Neuron (in vitro differentiated cells): ENCODE results near the gene PDZD4.

ENCODE experiments used
- H2AFZ ChIP-seq: one replicate; pipeline ENCODE4 v1.6.1; 2013; ENCODE audit warnings: low read depth, mild to moderate bottlenecking, inconsistent platforms, low read length, moderate library complexity
- H3K27me3 ChIP-seq: one replicate; pipeline ENCODE4 v1.6.1; 2013; ENCODE audit warnings: low read length; ENCODE audit not compliant: insufficient read depth
- H3K36me3 ChIP-seq: one replicate; pipeline ENCODE4 v1.6.1; 2013; ENCODE audit warnings: low read length; ENCODE audit not compliant: insufficient read depth
- H3K4me1 ChIP-seq: one replicate; pipeline ENCODE4 v1.6.1; 2013; ENCODE audit warnings: low read length; ENCODE audit not compliant: insufficient read depth
- H3K4me3 ChIP-seq: 2 replicates; pipeline ENCODE4 v1.5.1; 2013; ENCODE audit warnings: mild to moderate bottlenecking, low read length, moderate library complexity
- H3K9me3 ChIP-seq: one replicate; pipeline ENCODE4 v1.6.1; 2013; ENCODE audit warnings: low read length

PDZD4 gene

DNA sequence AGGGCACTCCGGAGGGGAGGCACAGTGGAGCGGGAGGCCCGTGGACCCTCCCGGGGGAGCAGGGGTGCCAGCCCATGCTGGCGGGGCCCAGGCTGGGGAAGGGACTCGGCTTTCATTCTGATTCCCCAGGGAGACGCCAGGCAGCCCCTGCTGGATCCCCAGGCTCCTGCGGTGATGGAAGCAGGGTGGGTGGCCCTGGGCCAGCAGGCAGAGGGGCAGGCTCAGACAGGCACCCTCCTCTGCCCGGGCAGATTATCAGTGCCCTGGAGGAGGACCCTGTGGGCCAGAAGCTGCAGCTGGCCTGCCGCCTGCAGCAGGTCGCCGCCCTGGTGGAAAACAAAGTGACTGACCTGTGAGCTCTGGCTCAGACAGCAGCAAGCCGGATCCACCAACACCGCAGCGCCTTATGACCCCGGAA lies 51.7 kb downstream of the PDZD4 start:
- Histone ChIP-seq H3K36me3 (no peaks in the 10 kb centered on the region), H3K4me3 (no peak overlapping the region), H2AFZ (no peak overlapping the region), H3K4me1 (no peaks in the 10 kb centered on the region), H3K9me3 (no peaks in the 10 kb centered on the region), H3K27me3 (no peaks in the 10 kb centered on the region)

DNA sequence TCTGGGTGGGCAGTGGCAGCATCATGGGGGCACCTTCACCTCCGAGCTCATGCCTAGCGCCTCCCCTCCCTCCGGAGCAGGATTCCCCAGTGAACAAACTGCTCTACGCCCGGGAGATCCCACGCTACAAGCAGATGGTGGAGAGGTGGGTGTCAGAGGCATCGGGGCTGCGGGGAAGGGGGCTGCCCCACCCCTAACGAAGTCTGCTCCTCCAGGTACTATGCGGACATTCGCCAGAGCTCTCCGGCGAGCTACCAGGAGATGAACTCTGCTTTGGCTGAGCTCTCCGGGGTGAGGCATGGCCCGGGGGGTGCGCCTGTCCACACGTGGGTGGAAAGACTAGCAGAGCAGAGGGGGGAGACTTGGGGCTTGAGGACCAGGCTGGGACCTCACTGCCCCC lies 52.2 kb downstream of the PDZD4 start:
- H3K4me3 ChIP-seq: no peak overlapping the region
- H3K4me1 ChIP-seq: no peaks in the 10 kb centered on the region
- no peaks in the 10 kb centered on the region for H3K27me3 ChIP-seq
- no peaks in the 10 kb centered on the region for H3K9me3 ChIP-seq
- H2AFZ ChIP-seq: no peak overlapping the region
- no peaks in the 10 kb centered on the region for H3K36me3 ChIP-seq

DNA sequence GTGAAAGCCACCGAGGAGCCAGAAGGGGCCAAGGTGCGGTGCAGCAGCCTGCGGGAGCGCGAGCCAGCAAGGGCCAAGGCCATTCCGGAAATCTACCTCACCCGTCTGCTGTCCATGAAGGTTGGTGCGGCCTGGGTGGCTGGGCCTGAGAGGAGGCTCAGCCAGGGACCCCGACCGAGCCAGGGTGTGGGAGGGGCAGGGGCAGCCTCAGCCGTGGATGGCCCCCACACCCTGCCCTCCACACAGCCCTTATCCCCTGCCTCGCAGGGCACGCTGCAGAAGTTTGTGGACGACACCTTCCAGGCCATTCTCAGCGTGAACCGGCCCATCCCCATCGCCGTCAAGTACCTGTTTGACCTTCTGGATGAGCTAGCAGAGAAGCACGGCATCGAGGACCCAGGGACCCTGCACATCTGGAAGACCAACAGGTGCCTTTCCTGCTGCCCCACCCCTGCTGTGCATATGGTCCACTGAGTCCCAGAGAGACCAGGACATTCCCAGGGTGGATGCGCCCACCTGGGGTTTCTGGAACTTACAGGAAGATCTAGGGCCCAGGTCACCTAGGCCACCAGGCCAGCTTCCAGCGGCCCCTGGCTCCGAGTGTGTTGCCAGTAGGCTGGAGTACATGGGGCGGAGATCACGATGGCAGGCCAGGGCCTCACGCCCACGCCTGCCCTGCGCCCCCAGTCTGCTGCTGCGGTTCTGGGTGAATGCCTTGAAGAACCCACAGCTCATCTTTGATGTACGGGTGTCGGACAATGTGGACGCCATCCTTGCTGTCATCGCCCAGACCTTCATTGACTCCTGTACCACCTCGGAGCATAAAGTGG lies 52.9 kb downstream of the PDZD4 start:
- Histone ChIP-seq H3K27me3 (no peaks in the 10 kb centered on the region), H3K36me3 (no peaks in the 10 kb centered on the region), H2AFZ (no peak overlapping the region), H3K4me3 (no peak overlapping the region), H3K4me1 (no peaks in the 10 kb centered on the region), H3K9me3 (no peaks in the 10 kb centered on the region)

DNA sequence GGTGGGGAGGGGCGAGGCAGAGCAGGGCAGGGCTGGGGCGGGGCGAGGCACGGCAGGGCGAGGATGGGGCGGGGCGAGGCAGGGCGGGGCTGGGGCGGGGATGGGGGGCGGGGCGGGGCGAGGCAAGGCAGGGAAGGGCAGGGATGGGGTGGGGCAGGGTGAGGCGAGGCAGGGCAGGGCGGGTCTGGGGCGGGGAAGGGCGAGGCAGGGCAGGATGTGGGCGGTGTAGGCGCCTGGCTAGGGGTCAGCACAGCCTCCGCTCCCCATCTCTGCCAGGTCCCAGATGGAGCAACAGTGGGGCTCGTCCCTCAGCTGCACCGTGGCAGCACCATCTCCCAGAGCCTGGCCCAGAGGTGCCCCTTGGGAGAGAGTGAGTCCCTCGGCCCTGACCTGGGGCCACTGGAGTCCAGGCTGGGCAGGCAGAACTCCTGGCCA lies 53.7 kb downstream of the PDZD4 start:
- no peaks in the 10 kb centered on the region for H3K27me3 ChIP-seq
- no peaks in the 10 kb centered on the region for H3K4me1 ChIP-seq
- no peaks in the 10 kb centered on the region for H3K36me3 ChIP-seq
- H3K4me3 ChIP-seq: no peak overlapping the region
- no peaks in the 10 kb centered on the region for H3K9me3 ChIP-seq
- H2AFZ ChIP-seq: no peak overlapping the region

DNA sequence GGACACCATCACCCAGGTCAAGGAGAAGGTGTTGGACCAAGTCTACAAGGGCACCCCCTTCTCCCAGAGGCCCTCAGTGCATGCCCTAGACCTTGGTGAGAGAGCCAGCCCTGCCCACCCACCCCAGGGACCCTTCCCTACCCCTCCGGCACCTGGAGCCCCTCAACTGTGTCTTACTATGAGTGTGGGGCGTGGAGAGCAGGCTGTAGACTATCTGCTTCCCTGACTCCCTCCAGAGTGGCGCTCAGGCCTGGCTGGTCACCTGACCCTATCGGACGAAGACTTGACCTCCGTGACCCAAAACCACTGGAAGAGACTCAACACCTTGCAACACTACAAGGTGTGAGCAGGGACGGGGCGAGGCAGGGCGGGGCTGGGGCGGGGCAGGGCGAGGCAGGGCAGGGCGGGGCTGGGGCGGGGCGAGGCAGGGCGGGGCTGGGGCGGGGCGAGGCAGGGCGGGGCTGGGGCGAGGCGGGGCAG lies 54.2 kb downstream of the PDZD4 start:
- Histone ChIP-seq H3K9me3 (no peaks in the 10 kb centered on the region), H3K4me1 (no peaks in the 10 kb centered on the region), H3K36me3 (no peaks in the 10 kb centered on the region), H2AFZ (no peak overlapping the region), H3K4me3 (no peak overlapping the region), H3K27me3 (peaks cover under 1% of the 10 kb centered on the region)

DNA sequence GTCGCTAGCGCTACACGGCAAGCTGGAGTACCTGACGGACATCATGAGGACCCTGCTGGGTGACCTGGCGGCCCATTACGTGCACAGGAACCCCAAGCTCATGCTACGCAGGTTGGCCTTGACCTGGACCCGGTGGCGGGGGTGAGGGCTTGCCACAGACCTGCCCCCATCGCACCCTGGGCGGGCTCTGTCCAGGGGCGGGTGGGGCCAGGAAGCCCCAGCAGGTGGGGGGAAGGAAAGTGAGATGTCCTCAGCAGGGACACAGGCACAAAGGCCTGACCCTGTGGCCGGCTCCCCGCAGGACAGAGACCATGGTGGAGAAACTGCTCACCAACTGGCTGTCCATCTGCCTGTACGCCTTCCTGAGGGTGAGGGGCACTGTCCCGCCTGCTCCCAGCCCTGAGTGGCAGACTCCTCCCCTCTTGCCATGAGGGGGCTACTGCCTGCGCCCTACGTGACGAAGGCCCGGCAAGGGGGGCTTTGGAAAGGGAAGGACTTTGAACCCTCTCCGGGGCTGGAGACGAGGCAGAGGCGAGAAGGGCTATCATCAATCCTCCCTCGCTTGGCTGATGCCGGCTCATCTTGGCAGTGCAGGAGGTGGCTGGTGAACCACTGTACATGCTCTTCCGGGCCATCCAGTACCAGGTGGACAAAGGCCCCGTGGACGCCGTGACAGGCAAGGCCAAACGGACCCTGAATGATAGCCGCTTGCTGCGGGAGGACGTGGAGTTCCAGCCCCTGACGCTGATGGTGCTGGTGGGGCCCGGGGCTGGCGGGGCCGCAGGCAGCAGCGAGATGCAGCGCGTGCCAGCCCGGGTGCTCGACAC lies 54.8 kb downstream of the PDZD4 start:
- Histone ChIP-seq H3K27me3 (peaks cover 7% of the 10 kb centered on the region), H3K9me3 (no peaks in the 10 kb centered on the region), H3K4me1 (no peaks in the 10 kb centered on the region), H2AFZ (no peak overlapping the region), H3K36me3 (no peaks in the 10 kb centered on the region), H3K4me3 (no peak overlapping the region)

DNA sequence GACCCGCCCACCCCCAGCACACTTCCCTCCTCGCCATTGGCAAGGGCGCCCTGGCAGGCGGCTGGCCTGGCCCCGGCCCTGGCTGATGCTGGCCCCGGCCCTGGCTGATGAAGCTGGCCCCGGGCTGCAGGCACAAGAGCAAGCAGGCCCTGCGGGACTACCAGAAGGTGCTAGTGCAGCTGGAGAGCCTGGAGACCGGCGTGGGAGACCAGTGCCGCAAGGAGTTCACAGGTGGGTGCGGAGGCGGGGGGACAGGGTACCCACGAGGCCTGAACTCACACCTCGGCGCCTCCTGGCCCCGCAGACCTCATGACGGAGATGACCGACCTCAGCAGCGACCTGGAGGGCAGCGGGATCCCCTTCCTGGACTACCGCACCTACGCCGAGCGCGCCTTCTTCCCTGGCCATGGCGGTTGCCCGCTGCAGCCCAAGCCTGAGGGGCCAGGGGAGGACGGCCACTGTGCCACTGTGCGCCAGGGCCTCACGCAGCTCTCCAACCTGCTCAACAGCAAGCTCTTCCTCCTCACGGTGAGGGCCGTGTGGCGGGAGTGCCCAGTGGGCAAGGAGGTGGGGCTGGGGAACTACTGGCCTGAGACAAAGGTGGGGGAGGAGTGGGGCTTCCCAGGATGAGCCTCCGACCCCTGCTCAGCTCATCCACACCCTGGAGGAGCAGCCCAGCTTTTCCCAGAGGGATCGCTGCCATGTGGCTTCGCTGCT lies 55.6 kb downstream of the PDZD4 start:
- no peaks in the 10 kb centered on the region for H3K4me1 ChIP-seq
- peaks cover 7% of the 10 kb centered on the region for H3K27me3 ChIP-seq
- H2AFZ ChIP-seq: no peak overlapping the region
- H3K9me3 ChIP-seq: no peaks in the 10 kb centered on the region
- no peak overlapping the region for H3K4me3 ChIP-seq
- no peaks in the 10 kb centered on the region for H3K36me3 ChIP-seq

DNA sequence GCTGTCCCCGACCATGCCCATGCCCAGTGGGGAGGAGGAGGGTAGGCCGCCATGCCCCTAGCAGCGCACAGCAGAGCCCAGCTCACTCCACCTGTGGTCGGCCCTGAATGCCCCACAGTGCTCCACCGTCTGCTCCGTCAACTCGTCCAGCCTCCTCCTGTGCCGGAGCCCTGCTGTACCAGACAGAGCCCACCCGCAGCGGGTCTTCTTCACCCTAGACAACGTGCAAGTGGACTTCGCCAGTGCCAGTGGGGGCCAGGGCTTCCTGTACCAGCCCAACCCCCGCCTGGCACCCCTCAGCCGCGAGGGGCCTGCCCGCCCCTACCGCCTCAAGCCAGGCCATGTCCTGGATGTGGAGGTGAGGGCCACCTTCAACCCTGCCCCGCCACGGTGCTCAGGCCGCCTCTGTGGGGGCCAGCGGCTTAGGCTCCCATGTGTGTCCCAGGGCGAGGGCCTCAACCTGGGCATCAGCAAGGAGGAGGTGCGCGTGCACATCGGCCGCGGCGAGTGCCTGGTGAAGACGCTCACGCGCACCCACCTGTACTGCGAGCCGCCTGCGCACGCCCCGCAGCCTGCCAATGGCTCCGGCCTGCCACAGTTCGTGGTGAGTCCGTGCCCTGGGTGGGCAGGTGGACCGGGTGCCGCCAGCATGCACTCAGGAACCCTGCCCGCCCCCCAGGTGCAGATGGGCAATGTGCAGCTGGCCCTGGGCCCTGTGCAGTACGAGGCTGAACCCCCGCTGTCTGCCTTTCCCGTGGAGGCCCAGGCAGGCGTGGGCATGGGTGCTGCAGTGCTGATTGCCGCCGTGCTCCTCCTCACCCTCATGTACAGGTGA lies 56.4 kb downstream of the PDZD4 start:
- Histone ChIP-seq H3K36me3 (no peaks in the 10 kb centered on the region), H3K9me3 (no peaks in the 10 kb centered on the region), H3K4me1 (no peaks in the 10 kb centered on the region), H3K4me3 (no peak overlapping the region), H2AFZ (no peak overlapping the region), H3K27me3 (peaks cover 7% of the 10 kb centered on the region)

DNA sequence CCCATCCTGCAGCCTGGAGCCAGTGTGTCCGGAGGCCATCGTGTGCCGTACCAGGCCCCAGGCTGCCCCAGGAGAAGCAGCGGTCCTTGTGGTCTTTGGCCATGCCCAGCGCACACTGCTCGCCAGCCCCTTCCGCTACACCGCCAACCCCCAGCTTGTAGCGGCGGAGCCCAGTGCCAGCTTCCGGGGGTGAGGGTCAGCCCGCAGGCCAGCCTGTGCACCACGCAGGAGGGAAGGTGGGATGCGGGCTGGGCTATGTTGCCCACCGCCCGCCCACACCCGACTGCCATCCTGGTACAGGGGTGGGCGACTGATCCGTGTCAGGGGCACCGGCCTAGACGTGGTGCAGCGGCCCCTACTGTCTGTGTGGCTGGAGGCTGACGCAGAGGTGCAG lies 57.1 kb downstream of the PDZD4 start:
- Histone ChIP-seq H3K9me3 (no peaks in the 10 kb centered on the region), H3K27me3 (peaks cover 7% of the 10 kb centered on the region), H2AFZ (no peak overlapping the region), H3K4me1 (no peaks in the 10 kb centered on the region), H3K4me3 (no peak overlapping the region), H3K36me3 (no peaks in the 10 kb centered on the region)

DNA sequence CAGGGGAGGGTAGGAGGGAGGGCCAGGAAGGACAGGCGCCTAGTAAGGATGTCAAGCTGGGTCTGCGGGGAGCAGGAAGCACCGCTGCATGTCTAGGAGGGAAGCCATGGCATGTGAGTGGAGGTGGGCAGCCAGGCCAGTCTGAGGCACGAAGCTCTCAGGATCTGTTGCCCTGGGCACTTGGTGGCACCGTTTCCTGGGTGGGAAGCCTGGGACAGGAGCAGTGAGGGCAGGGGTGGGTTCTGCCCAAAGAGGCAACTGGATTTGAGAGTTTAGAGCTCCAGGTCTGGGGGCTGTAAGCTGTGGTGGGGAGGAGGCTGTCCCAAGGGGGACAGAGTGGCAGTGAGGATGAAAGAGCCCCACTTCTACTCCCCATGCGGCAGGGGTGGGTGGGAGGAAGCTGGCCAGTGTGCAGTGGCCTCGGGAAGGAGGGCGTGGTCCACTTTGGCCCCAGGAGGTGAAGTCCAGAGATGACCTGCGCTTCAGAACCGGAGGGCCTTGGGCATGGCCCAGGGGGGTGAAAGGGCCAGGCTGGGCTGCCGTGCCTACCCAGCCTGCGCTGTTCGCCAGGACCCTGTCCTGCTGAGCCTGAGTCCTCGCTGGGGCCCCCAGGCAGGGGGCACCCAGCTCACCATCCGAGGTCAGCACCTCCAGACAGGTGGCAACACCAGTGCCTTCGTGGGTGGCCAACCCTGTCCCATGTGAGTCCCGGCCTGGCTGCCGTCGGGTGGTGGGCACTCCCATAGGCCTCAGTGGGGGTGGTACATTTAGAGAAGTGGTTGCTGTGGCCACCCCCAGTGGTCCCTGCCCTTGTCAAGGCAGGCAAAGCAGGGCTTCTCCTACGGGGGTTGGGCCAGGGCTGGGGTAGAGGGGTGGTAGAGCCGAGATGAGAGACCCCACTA lies 57.8 kb downstream of the PDZD4 start:
- H3K4me1 ChIP-seq: no peaks in the 10 kb centered on the region
- no peaks in the 10 kb centered on the region for H3K9me3 ChIP-seq
- H3K36me3 ChIP-seq: no peaks in the 10 kb centered on the region
- H3K27me3 ChIP-seq: peaks cover 7% of the 10 kb centered on the region
- no peak overlapping the region for H3K4me3 ChIP-seq
- no peak overlapping the region for H2AFZ ChIP-seq

DNA sequence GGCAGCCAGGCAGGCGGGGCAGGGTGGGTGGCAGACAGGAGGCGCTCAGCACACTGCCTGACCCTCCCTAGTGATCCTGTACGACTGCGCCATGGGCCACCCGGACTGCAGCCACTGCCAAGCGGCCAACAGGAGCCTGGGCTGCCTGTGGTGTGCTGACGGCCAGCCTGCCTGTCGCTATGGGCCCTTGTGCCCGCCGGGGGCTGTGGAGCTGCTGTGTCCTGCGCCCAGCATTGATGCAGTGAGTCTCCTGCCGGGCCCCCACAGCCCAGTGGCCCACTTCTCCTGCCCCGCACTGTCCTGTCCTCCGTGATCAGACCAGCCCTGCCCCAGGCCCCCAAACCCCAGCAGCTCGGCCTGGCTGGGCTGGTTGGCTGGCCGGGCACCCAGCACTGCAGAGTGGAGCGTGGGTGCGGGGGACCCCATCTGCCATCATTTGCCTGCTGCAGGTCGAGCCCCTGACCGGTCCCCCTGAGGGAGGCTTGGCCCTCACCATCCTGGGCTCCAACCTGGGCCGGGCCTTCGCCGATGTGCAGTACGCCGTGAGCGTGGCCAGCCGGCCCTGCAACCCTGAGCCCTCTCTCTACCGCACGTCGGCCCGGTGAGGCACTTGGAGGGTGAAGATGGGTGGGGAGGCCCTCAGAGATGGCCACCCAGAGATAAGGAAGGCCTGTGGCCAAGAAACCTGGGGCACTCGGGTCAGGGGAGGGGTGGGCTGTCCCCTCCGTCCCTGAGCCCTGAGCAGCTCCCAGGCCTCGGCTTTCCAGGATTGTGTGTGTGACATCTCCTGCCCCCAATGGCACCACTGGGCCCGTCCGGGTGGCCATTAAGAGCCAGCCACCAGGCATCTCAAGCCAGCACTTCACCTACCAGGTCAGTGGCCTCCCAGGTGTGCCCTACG lies 58.7 kb downstream of the PDZD4 start:
- Histone ChIP-seq H3K9me3 (no peaks in the 10 kb centered on the region), H3K4me1 (peaks cover 5% of the 10 kb centered on the region), H3K36me3 (no peaks in the 10 kb centered on the region), H3K4me3 (no peak overlapping the region), H2AFZ (no peak overlapping the region), H3K27me3 (peaks cover 7% of the 10 kb centered on the region)
